Hematopoietic multipotent progenitor cell treated with erythropoietin and hydrocortisone succinate and interleukin-3 and kit ligand, for 8 days (in vitro differentiated cells): ENCODE results near the gene RNLS.
A peak's percentile ranks its signal among the peaks of the same experiment; 100 is the strongest.

Source experiments
- DNase-seq: peaks from one replicate; pipeline ENCODE4 v3.0.0-alpha.2; 2015

Gene RNLS

GRCh38 chr10:88249450-88249849 lies 333.7 kb downstream of the RNLS start:
- no peak for DNase-seq

- no peak for DNase-seq
Measured at GRCh38 chr10:88246675-88247074, 336.4 kb downstream of the RNLS start.

DNA sequence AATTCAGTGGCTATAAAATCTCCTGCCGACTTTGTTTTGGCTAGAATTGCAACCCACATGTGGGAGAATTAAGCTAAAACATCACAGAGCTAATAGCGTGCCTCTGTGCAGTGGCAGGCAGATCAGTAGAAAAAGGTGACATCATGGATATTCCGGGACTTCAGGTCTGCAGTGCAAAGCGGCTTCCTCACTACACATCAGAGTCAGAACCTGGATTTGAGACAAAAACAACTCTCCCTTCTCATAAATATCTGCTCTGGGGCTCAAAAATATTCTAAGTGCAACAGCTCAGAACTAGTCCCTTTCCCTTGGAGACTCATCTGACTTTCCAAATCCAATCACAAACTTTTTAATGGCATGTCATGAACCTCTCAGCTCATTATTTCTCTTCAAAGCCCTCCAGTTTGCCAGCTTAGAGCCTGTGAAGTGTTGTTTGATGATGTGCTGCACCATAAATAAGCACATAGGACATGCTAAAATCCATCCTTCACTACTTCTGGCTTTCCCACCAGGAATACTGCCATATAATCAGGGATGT lies 337.1 kb downstream of the RNLS start:
- DNase-seq, result no peak

- DNase-seq, result no peak
Measured at GRCh38 chr10:88244781-88245625, 338.1 kb downstream of the RNLS start.

- no peak for DNase-seq
Measured at GRCh38 chr10:88243836-88244730, 339.0 kb downstream of the RNLS start.

- DNase-seq, result no peak
Measured at GRCh38 chr10:88243202-88243744, 339.8 kb downstream of the RNLS start.

GRCh38 chr10:88241501-88241900 lies 341.6 kb downstream of the RNLS start:
- DNase-seq, result no peak

DNA sequence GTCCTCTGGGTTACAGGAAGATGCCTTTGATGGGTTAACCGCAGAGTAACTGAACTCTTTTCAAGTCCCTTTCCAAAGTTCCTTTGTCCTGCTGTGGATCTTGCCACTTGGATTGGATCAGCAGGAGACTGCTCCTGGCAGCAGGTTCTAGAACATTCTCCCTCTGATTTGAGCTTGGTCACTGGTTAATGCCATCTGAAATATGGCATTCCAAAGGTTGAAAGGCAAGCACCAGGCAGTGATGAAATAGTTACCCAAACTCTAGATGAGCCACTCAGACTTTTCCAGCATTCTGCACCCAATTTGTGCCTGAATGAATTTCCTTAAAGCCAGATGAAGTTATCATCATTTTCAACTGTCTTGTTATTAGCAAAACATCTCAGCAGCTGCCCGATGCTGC lies 343.9 kb downstream of the RNLS start:
- DNase-seq, result no peak

DNA sequence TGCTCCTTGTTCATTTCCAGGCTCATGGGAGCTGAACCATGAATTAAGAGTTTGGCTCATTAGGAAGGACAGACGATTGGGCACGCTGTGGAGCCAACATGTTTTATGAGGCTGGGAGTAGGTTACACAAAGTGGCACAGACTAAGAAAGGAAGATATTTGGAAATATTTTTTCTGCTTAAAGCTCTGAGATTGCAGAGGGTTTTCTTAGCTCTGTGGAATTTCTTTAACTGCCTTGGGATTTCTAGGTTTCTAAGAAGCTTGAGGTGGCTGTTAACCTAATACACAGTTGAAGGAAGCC lies 344.6 kb downstream of the RNLS start:
- no peak for DNase-seq

DNA sequence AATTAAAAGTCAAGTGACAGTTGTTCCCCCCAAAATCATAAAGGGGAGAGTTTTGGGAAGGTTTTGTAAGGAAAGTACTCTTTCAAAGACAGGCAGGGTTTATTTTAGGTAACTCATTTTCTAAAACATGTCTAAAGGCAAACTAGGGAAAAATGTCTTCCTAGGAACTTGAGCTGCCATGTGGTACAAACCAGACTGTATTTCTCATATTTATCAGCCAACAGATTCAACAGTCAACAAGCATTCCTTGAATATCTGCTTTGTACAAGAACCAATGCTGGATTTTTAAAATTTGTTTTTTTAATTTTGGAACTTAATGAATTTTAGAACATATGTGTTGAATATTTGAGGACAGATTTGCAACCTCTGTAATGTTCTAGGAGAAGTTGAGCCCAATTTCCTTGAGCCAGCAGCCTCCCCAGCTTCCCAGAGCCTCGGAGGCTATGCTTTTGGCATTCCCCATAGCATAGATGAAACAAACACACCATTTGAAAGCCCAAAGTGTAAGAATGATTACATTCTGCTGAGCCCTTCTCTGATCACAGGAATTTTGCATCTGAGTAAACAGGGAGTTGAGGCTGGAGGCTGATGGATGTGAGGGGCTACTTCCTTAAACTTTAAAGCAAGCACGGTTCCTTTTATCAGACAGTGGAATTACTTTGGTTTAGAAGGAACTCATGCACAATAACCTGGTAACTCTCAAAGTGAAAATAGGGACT lies 345.1 kb downstream of the RNLS start:
- DNase-seq, result no peak

DNA sequence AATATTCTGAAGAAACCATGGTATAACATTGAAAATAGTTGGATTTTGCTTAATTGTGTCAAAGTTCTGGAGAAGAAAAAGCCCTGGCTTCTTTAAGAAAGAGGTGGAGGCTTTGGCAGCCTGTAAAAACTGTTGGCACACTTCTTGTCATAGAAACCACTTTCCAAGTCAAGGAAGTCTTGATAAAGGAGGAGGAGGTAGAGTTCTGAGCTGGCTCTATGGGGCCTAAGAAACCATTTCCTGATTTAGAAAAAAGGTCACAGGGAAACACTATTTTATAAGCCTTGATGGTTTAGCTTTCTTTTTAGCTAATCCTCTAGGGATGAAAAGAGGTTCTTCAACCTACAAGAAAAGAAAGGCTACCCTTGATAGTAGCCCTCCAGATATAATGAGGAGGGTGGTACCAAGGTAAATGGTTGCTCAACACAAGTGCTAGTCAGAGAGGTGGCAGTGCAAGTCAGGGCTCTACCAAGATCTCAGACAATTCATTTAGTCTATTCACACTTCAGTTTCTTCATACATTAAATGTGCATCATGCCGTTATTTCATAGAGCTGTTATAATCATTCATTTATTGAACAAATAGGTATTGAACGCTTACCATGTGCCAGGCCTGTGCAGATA lies 346.9 kb downstream of the RNLS start:
- DNase-seq, result peak; percentile 31

GRCh38 chr10:88234297-88234696 lies 348.8 kb downstream of the RNLS start:
- DNase-seq, result no peak

GRCh38 chr10:88233870-88234269 lies 349.2 kb downstream of the RNLS start:
- DNase-seq, result no peak

DNA sequence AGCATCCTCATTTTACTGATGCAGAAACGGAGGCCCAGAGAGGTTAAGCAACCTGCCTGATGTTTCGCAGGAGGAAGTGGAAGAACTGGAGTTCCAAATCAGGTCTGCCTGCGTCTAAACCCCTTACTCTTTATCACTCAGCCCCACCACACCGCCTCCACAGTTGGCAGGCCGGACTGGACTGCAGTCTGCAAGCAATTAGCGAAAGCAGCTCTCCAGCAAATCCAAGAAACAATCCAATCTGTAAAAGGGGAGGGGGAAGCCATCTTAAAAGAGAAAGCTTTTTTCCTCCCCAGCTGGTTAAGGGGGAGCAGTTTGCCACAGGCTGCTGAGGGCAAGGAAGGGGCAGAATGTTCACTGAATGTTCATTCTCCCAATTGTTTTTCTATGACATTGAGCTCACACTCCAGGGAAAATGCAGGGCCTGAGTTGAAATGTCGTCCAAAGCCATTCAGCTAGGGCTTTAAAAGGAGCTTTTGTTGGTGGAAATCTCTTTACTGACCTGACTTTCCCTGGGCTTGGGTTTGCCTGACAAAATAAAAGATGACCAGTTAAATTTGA lies 350.1 kb downstream of the RNLS start:
- DNase-seq, result no peak

DNA sequence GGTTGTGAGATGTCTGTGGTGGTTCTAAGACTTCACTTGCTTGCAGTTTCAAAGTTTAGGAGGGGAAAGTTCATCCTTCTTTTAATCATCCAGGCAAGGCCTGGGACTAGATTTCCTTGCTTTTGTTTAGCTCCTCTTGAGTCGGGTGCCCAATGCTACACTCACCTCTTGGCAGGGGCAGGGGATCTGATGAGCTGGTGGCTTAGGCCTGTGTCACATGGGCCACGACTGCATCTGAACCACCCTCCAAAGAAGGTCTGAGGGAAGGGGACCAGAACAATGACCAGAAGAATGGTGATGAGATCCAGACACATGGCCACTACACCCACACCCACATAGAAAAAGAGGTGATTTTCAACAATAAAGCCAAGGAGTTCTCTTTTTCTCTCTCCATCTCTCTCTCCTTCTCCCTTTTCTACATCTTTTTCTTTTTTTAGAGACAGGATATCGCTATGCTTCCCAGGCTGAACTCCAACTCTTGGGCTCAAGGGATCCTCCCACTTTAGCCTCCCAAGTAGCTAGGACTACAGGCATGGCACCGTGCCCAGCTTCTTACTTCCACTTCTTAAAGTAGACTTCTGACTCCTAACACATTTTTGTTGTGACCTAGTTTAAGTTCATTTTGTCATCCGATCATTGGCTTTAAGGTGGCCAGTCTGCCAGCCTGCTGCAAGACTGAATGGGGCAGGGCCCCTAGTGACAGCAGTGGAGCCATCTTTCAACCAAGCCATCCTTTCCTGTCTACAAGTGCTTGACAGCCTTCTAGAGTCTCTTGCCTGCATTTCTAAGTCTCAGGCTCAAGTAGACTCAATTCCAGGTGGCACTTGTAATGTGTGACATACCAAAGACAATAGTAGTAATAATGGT lies 350.9 kb downstream of the RNLS start:
- peak; percentile 3 for DNase-seq

DNA sequence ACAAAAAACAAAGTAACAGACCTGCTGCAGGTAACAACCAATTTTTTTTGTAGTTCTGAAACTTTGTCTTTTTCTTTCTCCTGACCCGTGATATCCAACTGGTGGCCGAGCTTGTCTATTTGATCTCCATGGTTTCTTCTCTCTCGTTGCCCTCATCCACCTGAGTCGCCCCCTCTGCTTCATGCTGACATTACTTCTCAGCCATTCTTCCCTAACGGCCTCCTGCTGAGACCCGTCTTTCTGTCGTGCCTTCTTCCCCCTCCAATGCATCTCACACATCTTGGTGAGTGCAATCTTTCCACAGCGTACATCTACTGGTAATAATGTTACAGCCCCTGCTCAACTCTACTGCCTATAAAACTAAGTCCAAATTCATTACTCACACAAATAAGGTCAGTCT lies 352.9 kb downstream of the RNLS start:
- DNase-seq, result no peak

- no peak for DNase-seq
Measured at GRCh38 chr10:88228130-88228529, 355.0 kb downstream of the RNLS start.

GRCh38 chr10:88227342-88228018 lies 355.6 kb downstream of the RNLS start:
- DNase-seq, result peak; percentile 87

GRCh38 chr10:88226891-88227290 lies 356.2 kb downstream of the RNLS start:
- no peak for DNase-seq

- DNase-seq, result no peak
Measured at GRCh38 chr10:88226071-88226659, 357.0 kb downstream of the RNLS start.
